Caco-2 (cell line): ENCODE results near the gene CDH12. TPM values are rescaled to one million over a fixed set of nuclear protein-coding genes. Genes with fewer than 3 reads are reported as not detected.
A peak's percentile ranks its signal among the peaks of the same experiment; 100 is the strongest.

Experiments used
- BruUV-seq: library from RNA; stranded (reverse); fragments of 400-500 nt; replicated peaks from 2 replicates; lab custom pipeline; 2021; lab: Mats Ljungman, UMichigan
- CTCF ChIA-PET: fragments of 300-600 bp; sonication (Branson Sonifier 250); formaldehyde crosslinking; loops from one replicate; lab custom pipeline; 2022; ENCODE audit warnings: antibody characterized with exemption; lab: Charles Lee
- POLR2A ChIA-PET: fragments of 300-600 bp; sonication (Branson Sonifier 250); formaldehyde crosslinking; loops from one replicate; lab custom pipeline; 2022; ENCODE audit warnings: antibody characterized with exemption; lab: Charles Lee
- DNase-seq, 2 experiments: peaks; one replicate each; pipeline versions ENCODE4 v3.0.0 to v3.0.0-alpha.2; 2020 to 2022
- H3K27me3 ChIP-seq: replicated peaks from 2 replicates; pipeline ENCODE4 v1.6.0; 2011; ENCODE audit warnings: low read length; ENCODE audit not compliant: control insufficient read depth, insufficient read depth
- H3K36me3 ChIP-seq: 2 replicates; pipeline ENCODE4 v1.5.1; 2011; ENCODE audit warnings: low read length; ENCODE audit not compliant: control insufficient read depth, insufficient read depth
- H3K4me1 ChIP-seq: fragments of 250-450 bp; sonication (Bioruptor Pico); 2 replicates; pipeline ENCODE4 v1.5.1; 2020; ENCODE audit warnings: mild to moderate bottlenecking
- H3K4me3 ChIP-seq: 2 replicates; pipeline ENCODE4 v1.5.1; 2011; ENCODE audit warnings: low read depth, mild to moderate bottlenecking, control low read depth, low read length
- H3K9me3 ChIP-seq: fragments of 250-450 bp; sonication (Bioruptor Pico); 2 replicates; pipeline ENCODE4 v1.5.1; 2020; ENCODE audit warnings: mild to moderate bottlenecking, moderate library complexity
- H3K27ac Mint-ChIP-seq: one replicate; pipeline ENCODE4 v1.8.0; 2022; ENCODE audit warnings: mixed read lengths; ENCODE audit not compliant: unreplicated experiment
- H3K27me3 Mint-ChIP-seq: one replicate; pipeline ENCODE4 v1.8.0; 2022; ENCODE audit warnings: mixed read lengths; ENCODE audit not compliant: insufficient read depth, unreplicated experiment
- H3K36me3 Mint-ChIP-seq: one replicate; pipeline ENCODE4 v1.8.0; 2022; ENCODE audit warnings: mild to moderate bottlenecking, mixed read lengths; ENCODE audit not compliant: insufficient read depth, unreplicated experiment
- H3K4me1 Mint-ChIP-seq: one replicate; pipeline ENCODE4 v1.8.0; 2022; ENCODE audit warnings: low read depth, mixed read lengths; ENCODE audit not compliant: unreplicated experiment
- H3K4me3 Mint-ChIP-seq: one replicate; pipeline ENCODE4 v1.8.0; 2022; ENCODE audit warnings: mild to moderate bottlenecking, moderate library complexity, mixed read lengths; ENCODE audit not compliant: unreplicated experiment
- H3K9me3 Mint-ChIP-seq: one replicate; pipeline ENCODE4 v1.8.0; 2022; ENCODE audit warnings: mixed read lengths; ENCODE audit not compliant: unreplicated experiment
- intact Hi-C: fragments of 100-400 bp; cut with micrococcal nuclease; formaldehyde crosslinking; loops from one replicate; pipeline ENCODE4 v1.10.0; 2022; ENCODE audit not compliant: unreplicated experiment
- total RNA-seq: library from RNA; stranded (reverse); gene quantifications from 2 replicates; pipeline ENCODE4 v1.2.3, GENCODE V29; 2022
- TF ChIP-seq, protein P1 (sequence below), 2 experiments: fragments of 200-600 bp in 1 of 2; IDR thresholded peaks; 1 replicate in 1 of 2; 2 replicates in 1 of 2; pipeline versions ENCODE4 v1.5.1 to v1.8.0; 2011 to 2022; ENCODE audit warnings: antibody characterized with exemption in 1 of 2, control low read depth in 1 of 2, inconsistent platforms in 1 of 2, low read depth in 1 of 2, low read length in 1 of 2, mild to moderate bottlenecking in 1 of 2, moderate library complexity in 1 of 2; ENCODE audit not compliant: insufficient read depth in 1 of 2, severe bottlenecking in 1 of 2, unreplicated experiment in 1 of 2

The CDH12 gene
- total RNA-seq, 1 experiment from 2014 or later, result not detected

DNA sequence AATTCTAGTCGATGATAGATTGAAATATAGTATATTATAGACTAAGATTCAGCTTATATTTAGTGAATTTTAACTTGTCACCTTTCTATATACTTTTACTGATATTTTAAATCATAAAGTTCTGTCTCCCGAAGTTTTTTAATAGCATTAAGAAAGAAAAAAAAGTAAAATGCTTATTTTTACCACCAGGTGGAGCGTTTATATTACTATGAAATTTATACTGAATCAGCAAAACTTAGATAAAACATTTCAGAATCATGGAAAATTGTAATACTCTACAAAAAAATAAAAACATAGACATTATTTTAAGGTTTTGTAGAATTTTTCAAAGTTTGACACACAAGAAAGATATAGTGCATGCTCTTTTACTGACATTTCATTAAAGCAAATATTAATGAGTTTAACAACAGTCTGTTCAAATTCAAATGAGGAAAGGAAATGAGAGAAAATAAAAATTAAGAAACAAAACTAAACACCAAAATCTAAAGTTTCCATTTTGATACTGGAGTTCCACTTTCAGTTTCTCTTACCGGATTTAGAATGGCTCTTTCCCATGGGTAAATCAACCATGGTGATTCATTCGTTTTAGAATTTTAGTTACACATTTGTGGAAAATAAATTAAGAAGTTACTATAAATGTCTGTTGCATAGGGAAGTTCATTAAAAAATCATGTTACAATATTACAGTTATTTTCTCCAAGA is 1035.3 kb downstream of the CDH12 start:
- H3K36me3 ChIP-seq, result no peaks in the 10 kb centered on the region
- H3K4me3 ChIP-seq, result no peak overlapping the region
- intact Hi-C loops, result no loop called here
- Mint-ChIP-seq H3K4me1 (no peaks in the 10 kb centered on the region), H3K4me3 (no peak overlapping the region), H3K27ac (no peak overlapping the region), H3K36me3 (no peaks in the 10 kb centered on the region), H3K9me3 (no peaks in the 10 kb centered on the region), H3K27me3 (no peaks in the 10 kb centered on the region)
- DNase-seq, result no peak
- TF ChIP-seq, protein P1, sequence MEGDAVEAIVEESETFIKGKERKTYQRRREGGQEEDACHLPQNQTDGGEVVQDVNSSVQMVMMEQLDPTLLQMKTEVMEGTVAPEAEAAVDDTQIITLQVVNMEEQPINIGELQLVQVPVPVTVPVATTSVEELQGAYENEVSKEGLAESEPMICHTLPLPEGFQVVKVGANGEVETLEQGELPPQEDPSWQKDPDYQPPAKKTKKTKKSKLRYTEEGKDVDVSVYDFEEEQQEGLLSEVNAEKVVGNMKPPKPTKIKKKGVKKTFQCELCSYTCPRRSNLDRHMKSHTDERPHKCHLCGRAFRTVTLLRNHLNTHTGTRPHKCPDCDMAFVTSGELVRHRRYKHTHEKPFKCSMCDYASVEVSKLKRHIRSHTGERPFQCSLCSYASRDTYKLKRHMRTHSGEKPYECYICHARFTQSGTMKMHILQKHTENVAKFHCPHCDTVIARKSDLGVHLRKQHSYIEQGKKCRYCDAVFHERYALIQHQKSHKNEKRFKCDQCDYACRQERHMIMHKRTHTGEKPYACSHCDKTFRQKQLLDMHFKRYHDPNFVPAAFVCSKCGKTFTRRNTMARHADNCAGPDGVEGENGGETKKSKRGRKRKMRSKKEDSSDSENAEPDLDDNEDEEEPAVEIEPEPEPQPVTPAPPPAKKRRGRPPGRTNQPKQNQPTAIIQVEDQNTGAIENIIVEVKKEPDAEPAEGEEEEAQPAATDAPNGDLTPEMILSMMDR (IDR thresholded peaks at IDR 0.05; ENCODE audit: insufficient read depth in 1 of 2, low read depth in 1 of 2, low read length in 1 of 2, severe bottlenecking in 1 of 2, unreplicated experiment in 1 of 2), result no peak
- ChIA-PET CTCF (no interaction called here), POLR2A (no interaction called here)
- BruUV-seq, result no TSS peak
- no peaks in the 10 kb centered on the region for H3K27me3 ChIP-seq
- no peaks in the 10 kb centered on the region for H3K9me3 ChIP-seq
- no peaks in the 10 kb centered on the region for H3K4me1 ChIP-seq

GRCh38 chr5:21810737-21811316 is 1042.3 kb downstream of the CDH12 start:
- no peaks in the 10 kb centered on the region for H3K9me3 ChIP-seq
- Mint-ChIP-seq H3K9me3 (no peaks in the 10 kb centered on the region), H3K4me3 (no peak overlapping the region), H3K36me3 (no peaks in the 10 kb centered on the region), H3K27me3 (no peaks in the 10 kb centered on the region), H3K27ac (no peak overlapping the region), H3K4me1 (no peaks in the 10 kb centered on the region)
- BruUV-seq, result no TSS peak
- H3K4me3 ChIP-seq, result no peak overlapping the region
- H3K36me3 ChIP-seq, result no peaks in the 10 kb centered on the region
- intact Hi-C loops, result no loop called here
- DNase-seq, result no peak
- TF ChIP-seq, protein P1 (IDR thresholded peaks at IDR 0.05; ENCODE audit: insufficient read depth in 1 of 2, low read depth in 1 of 2, low read length in 1 of 2, severe bottlenecking in 1 of 2, unreplicated experiment in 1 of 2), result peak; percentile 26 to 43
- ChIA-PET CTCF (no interaction called here), POLR2A (no interaction called here)
- no peaks in the 10 kb centered on the region for H3K27me3 ChIP-seq
- H3K4me1 ChIP-seq, result no peaks in the 10 kb centered on the region

DNA sequence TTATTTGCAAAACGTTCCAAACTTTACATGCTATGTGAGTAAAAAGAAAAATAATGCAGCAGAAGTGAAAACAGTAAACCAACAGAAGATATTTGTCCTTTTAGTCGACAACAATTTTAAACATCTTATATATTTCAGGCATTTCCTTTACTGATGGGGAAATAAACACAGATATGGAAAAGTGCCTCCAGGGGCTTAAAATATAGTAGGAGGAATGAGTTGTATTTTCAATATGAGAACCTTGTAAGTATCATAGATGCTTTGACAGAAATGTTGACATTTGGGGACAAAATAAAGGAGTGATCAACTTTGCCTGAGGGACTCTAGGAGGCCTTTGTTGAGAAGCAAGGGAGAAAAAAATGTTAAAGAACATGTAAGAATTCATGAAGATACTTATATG is 1043.5 kb downstream of the CDH12 start:
- no peak for DNase-seq
- TF ChIP-seq, protein P1 (IDR thresholded peaks at IDR 0.05; ENCODE audit: insufficient read depth in 1 of 2, low read depth in 1 of 2, low read length in 1 of 2, severe bottlenecking in 1 of 2, unreplicated experiment in 1 of 2), result no peak
- Histone ChIP-seq H3K4me1 (peaks cover 9% of the 10 kb centered on the region), H3K9me3 (no peaks in the 10 kb centered on the region), H3K27me3 (no peaks in the 10 kb centered on the region), H3K36me3 (no peaks in the 10 kb centered on the region), H3K4me3 (no peak overlapping the region)
- Mint-ChIP-seq H3K36me3 (no peaks in the 10 kb centered on the region), H3K27me3 (no peaks in the 10 kb centered on the region), H3K4me1 (no peaks in the 10 kb centered on the region), H3K4me3 (no peak overlapping the region), H3K9me3 (no peaks in the 10 kb centered on the region), H3K27ac (no peak overlapping the region)
- no TSS peak for BruUV-seq
- intact Hi-C loops, result no loop called here
- POLR2A ChIA-PET, result no interaction called here
- CTCF ChIA-PET, result no interaction called here
